ENCODE data around the gene KRT4. TPM values are rescaled to one million over a fixed set of nuclear protein-coding genes. Genes with fewer than 3 reads are reported as not detected.

Gene KRT4
- total RNA-seq, 1 experiment from 2014 or later: not detected

DNA sequence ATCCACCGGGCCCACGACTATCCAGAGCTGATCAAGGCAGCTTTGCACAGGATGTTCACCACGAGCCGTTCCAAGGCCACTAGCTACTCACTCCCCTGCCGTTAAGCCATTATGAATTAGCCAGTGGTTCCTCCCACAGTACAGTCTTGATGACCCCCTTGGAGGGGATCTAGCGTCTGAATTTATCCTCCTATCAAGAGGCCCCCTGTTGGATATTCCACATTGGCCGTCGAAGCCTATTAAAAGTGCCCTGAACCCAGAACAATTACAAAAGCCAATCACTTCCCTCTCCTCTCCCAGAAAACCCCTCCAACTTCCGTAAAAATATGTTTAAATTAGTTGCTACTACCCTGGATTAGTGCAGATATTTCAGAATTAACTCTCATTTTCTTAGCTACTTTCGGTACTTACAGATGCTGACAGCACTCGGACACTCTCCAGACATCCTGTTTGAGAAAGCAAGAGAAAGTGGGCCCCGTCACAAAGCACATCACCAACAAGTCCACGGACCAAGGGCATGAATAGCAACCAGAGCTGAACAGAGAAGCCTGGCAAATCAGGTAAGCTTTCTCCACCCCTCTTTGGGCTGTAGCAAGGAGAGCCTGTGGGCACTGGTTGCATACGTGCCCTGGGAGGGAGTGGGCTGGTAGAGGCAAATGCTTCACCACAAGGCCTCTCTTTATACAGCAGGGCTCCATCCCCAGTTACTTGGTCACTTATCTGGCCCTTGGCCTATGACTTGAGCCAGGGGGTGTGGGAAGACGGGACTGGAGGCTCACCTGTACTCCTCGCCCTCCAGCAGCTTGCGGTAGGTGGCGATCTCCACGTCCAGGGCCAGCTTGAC lies 23.3 kb downstream of the KRT4 start:
- no peak for DNase-seq

More for the DNA sequence above, 23.3 kb downstream of the KRT4 start:
- Histone ChIP-seq H3K14ac (ENCODE audit: insufficient read depth, low read length) (no peak overlapping the region; the same call in 1 of the 2 replicates), H3K23me2 (ENCODE audit: insufficient read length, low read depth, low read length, poor library complexity, severe bottlenecking) (no peaks in the 10 kb centered on the region), H4K91ac (ENCODE audit: insufficient read length, low read depth, low read length) (no peak overlapping the region), H2BK20ac (ENCODE audit: low read depth, low read length, poor library complexity, severe bottlenecking) (no peak overlapping the region), H3K4me1 (ENCODE audit: insufficient read depth, low read length) (no peaks in the 10 kb centered on the region), H3T11ph (ENCODE audit: low read length) (no peak overlapping the region), H2BK5ac (ENCODE audit: insufficient read length, low read length) (no peak overlapping the region), H4K20me1 (ENCODE audit: control insufficient read depth, insufficient read depth, insufficient read length) (no peaks in the 10 kb centered on the region), H3K23ac (ENCODE audit: insufficient read length, low read depth, low read length) (no peak overlapping the region), H3K4ac (ENCODE audit: low read depth, low read length) (no peak overlapping the region), H4K8ac (replicated peaks; ENCODE audit: insufficient read length, low read depth, low read length) (no peak overlapping the region), H3K79me1 (ENCODE audit: insufficient read depth, low read depth, low read length, poor library complexity, severe bottlenecking) (no peaks in the 10 kb centered on the region), H3K79me2 (ENCODE audit: insufficient read depth, low read length) (no peaks in the 10 kb centered on the region), H2BK15ac (ENCODE audit: low read depth, low read length) (no peak overlapping the region), H3K4me2 (ENCODE audit: insufficient read depth, insufficient read length, low read length) (no peak overlapping the region), H3K27ac (ENCODE audit: insufficient read length, low read depth, low read length) (no peak overlapping the region), H2AFZ (ENCODE audit: low read length) (no peak overlapping the region), H3K9ac (ENCODE audit: extremely low read depth, insufficient read length, low read length) (no peak overlapping the region), H2BK12ac (ENCODE audit: insufficient read length, low read depth, low read length) (no peak overlapping the region), H3K56ac (ENCODE audit: insufficient read length, low read depth, low read length) (no peak overlapping the region), H3K27me3 (ENCODE audit: insufficient read depth, low read length) (no peaks in the 10 kb centered on the region), H3K9me3 (ENCODE audit: control insufficient read depth, low read depth, low read length) (no peaks in the 10 kb centered on the region), H3K18ac (ENCODE audit: insufficient read length, low read depth, low read length) (no peak overlapping the region), H4K5ac (ENCODE audit: insufficient read length, low read depth, low read length) (no peak overlapping the region), H2BK120ac (ENCODE audit: low read depth, low read length, poor library complexity, severe bottlenecking) (no peak overlapping the region), H2AK5ac (ENCODE audit: insufficient read length, low read length) (no peak overlapping the region)
- no CpG with 5 or more reads among the region's 19 CpGs for WGBS (ENCODE audit: extremely low coverage, insufficient read length, low lambda C conversion rate)
- Mint-ChIP-seq H3K9me3 (peaks cover 0 to 2% of the 10 kb centered on the region in 2 experiments; a peak in 2 of 5 replicates), H3K4me3 (no peak overlapping the region; a peak in 1 of 5 replicates), H3K4me1 (peaks cover 3 to 10% of the 10 kb centered on the region in 2 experiments; a peak in 3 of 4 replicates), H3K27ac (no peak overlapping the region; a peak in 1 of 7 replicates), H3K27me3 (ENCODE audit: low read depth) (peaks cover 9% of the 10 kb centered on the region), H3K36me3 (ENCODE audit: insufficient read depth in 1 of 3, low read depth in 3 of 3) (no peaks in the 10 kb centered on the region)
- TF ChIP-seq, protein P1, sequence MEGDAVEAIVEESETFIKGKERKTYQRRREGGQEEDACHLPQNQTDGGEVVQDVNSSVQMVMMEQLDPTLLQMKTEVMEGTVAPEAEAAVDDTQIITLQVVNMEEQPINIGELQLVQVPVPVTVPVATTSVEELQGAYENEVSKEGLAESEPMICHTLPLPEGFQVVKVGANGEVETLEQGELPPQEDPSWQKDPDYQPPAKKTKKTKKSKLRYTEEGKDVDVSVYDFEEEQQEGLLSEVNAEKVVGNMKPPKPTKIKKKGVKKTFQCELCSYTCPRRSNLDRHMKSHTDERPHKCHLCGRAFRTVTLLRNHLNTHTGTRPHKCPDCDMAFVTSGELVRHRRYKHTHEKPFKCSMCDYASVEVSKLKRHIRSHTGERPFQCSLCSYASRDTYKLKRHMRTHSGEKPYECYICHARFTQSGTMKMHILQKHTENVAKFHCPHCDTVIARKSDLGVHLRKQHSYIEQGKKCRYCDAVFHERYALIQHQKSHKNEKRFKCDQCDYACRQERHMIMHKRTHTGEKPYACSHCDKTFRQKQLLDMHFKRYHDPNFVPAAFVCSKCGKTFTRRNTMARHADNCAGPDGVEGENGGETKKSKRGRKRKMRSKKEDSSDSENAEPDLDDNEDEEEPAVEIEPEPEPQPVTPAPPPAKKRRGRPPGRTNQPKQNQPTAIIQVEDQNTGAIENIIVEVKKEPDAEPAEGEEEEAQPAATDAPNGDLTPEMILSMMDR (conservative IDR thresholded peaks at IDR 0.05): 0 out of 3 replicates have a peak, but pooled peaks have one; percentile 19

Measured in H9 (cell line).